Stimulated activated CD4-positive, alpha-beta T cell treated with anti-CD3 and anti-CD28 coated beads, Interleukin-4, amount 100 ng/mL, for 1 hour (primary cell): ENCODE results near the gene PSMD12.
A peak's percentile ranks its signal among the peaks of the same experiment; 100 is the strongest.
"Not testable (repeated sequence)": the region's sequence is repeated elsewhere in the genome, so short reads cannot be mapped to it uniquely, and the experiment has no call there.

ENCODE experiments used
- DNase-seq: peaks from one replicate; pipeline ENCODE4 v3.0.0-alpha.2; 2020

The PSMD12 gene

DNA sequence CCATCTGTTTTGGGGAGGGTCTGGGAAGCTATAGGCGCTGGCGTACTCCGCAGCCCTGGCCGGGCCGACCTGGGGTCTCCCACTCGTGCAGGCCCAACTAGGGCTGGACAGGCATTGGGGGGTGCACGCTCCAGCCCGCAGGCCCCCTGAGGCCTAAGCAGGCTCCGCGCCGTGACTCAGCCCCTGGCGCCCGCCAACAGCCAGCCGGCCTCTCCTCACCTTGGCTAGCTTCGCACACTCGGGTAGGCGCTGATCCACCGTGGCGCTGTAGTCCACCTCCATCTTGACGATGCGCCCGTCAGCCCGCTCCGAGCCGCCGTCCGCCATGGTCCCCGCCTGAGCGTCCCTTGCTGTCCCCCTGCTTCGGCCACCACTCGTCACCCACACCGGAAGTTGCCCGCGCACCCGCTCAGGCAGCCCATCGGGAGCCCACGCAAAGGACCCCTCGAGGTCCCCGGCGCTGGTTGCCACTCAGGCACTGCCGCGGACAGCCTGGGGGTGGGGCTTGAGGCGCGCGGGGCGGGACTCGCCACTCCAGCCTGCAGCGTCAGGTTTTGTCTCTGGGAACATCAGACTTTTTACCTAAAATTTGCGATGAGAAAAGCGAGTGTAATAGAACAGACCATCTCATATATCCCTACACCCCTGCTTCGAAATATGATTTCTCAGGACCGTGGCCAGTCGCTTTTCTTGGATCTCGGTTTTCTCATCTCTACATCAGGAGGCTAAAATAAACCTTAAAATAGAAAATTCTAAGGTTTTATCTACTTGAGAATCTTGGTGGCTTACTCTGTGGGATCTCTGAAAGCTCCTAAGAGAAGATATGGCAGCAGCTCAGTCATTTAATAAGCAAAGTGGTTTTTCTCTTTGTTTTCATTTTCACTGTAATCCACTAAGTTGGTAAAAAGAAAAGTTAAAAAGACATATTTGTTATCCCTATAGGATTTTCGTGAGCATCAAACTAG is at the start of gene PSMD12:
PSMD12 (minus strand) TSS at position 385 of the 965 bp plus-strand sequence; CDS start at position 327, 58 bp downstream.
- peak; percentile 95 for DNase-seq

DNA sequence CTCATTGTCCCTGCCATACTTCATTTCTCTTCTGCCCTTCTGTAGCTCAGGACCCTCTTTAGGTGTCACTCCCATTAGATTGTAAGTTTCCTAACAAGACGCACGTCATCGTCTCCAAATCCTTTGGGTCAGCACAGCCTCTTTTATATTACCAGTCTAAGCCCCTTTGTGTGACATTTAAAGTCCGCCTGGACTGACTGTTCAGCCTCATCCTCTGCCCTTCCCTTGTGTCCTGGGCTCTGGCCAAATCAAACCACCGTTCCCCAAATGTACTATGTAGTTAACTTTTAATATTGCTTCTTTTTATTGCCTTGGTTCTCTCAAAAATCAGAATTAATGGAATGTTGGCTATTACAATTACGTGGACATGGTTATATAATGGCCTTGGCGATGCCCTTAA is 48.9 kb upstream of the PSMD12 start:
- DNase-seq = no peak

- no peak for DNase-seq
Measured at GRCh38 chr17:67414559-67414958, 48.2 kb upstream of the PSMD12 start.

DNA sequence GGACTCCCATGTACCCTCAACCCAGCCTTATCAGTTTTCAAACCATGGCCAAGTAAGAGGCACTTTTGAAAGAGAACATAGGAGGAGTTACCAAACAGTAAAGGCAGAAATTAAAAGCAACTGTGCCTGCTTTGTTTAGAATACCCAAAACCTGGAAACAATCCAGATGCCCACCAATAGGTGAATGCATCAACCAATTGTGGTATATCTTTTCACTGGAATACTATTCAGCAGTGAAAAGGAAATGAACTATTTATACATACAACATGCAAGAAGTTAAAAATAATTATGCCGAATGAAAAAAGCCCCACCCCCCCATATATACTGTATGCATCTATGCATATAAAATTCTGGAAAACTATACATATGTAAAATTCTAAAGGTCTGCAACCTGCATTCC is 47.8 kb upstream of the PSMD12 start:
- DNase-seq = no peak

DNA sequence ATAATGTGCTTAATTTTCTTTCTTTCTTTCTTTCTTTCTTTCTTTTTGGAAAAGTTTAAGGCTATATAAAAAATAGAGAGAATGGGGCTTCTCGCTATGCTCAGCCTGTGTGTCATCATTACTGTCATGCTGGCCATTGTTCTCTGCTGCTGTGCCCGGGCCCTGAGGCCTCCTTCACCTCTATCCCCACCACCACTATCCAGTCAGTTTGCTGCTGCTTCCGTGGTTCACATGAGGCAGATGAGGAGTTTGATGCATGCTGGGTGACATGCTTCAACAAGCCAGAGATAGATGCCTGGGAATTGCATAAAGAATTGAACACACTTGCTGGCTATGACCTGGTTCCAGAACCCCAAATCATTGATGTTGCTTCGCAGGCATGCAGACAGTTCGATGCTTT is 47.0 kb upstream of the PSMD12 start:
- DNase-seq = no peak

- no peak for DNase-seq
Measured at GRCh38 chr17:67412941-67413340, 46.6 kb upstream of the PSMD12 start.

DNA sequence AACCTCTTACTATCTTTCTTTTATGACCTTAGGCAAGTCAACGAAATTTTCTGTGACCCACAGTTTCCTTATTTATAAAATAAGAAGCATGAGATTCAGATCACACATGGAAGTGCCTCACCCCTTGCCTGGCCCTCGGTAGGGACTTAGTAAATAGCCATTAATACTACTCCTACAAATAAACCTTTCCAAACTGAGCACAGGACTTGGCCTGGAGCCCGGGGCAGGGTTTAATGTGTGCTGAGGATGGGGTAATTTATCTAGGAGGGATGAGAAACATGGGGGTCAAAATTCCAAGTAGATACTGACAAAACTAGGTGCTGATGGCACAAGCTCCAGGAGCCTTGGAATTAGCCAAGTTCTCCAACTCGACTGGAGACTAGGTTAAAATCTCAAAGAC is 45.7 kb upstream of the PSMD12 start:
- DNase-seq = no peak

DNA sequence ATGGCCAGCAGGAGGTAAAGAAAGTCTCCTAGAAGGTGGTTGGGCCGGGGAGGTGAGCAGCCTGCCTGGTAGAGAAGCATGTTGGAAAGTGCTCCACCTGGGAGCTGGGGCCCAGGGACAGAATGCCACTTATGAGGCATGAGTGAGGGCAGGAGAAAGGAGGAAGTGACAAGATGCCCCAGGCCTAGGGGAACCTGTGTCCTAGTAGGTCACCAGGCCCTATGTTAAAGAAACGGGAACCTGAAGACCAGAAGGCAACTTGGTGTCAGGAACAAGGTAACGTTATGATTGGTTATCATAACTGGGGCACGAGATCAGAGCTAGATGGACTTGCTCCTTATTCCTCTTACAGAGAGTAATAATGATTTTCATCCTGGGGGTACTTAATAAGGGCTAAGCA is 45.0 kb upstream of the PSMD12 start:
- no peak for DNase-seq

- DNase-seq = not testable (repeated sequence)
Measured at GRCh38 chr17:67408455-67408830, 42.1 kb upstream of the PSMD12 start.

GRCh38 chr17:67403483-67403882 is 37.1 kb upstream of the PSMD12 start:
- no peak for DNase-seq

- no peak for DNase-seq
Measured at GRCh38 chr17:67403065-67403464, 36.7 kb upstream of the PSMD12 start.

GRCh38 chr17:67401598-67402504 is 35.5 kb upstream of the PSMD12 start:
- DNase-seq = no peak

GRCh38 chr17:67401106-67401505 is 34.7 kb upstream of the PSMD12 start:
- DNase-seq = no peak

DNA sequence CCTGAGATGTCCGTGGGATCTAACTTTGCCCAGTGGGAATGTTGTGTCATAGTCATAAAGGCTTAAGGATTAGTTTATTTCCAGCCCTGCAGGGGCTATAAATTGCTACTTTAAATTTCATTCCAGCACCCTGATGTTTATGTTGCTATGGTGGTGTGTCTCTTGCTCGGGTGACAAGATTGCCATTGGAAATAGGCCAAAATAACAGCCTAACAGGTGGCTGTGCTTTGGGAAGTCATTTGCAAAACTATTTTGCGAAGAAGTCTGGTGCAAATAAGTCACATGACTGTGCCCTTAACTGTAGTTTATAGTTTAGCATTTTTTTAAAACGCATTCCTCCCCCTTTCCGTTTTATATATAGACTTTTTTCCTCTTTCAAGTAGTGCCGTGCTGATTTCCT is 33.8 kb upstream of the PSMD12 start:
- no peak for DNase-seq

GRCh38 chr17:67399676-67400075 is 33.3 kb upstream of the PSMD12 start:
- no peak for DNase-seq

- no peak for DNase-seq
Measured at GRCh38 chr17:67393809-67394397, 27.5 kb upstream of the PSMD12 start.

- DNase-seq = no peak
Measured at GRCh38 chr17:67392111-67392510, 25.7 kb upstream of the PSMD12 start.

- peak; percentile 35 for DNase-seq
Measured at GRCh38 chr17:67390646-67391361, 24.4 kb upstream of the PSMD12 start.

GRCh38 chr17:67390006-67390645 is 23.7 kb upstream of the PSMD12 start:
- DNase-seq = no peak

DNA sequence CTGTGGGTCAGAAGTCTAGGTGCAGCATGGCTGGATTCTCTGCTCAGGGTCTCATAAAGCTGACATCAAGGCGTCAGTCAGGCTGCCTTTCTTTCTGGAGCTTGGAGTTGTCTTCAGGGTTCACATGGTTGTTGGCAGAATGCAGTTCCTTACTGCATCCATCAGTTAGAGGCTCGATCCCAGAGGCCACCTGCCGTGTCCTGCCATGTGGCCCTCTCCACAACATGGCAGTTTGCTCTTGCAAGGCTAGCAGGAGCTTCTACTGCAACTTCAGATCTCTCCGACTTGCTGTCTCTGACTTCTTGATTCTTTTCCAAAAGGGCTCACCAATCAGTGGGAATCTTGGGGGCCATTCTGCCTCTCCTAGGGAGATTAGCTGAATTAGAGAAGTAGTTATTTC is 22.6 kb upstream of the PSMD12 start:
- no peak for DNase-seq

GRCh38 chr17:67388536-67388935 is 22.2 kb upstream of the PSMD12 start:
- not testable (repeated sequence) for DNase-seq

DNA sequence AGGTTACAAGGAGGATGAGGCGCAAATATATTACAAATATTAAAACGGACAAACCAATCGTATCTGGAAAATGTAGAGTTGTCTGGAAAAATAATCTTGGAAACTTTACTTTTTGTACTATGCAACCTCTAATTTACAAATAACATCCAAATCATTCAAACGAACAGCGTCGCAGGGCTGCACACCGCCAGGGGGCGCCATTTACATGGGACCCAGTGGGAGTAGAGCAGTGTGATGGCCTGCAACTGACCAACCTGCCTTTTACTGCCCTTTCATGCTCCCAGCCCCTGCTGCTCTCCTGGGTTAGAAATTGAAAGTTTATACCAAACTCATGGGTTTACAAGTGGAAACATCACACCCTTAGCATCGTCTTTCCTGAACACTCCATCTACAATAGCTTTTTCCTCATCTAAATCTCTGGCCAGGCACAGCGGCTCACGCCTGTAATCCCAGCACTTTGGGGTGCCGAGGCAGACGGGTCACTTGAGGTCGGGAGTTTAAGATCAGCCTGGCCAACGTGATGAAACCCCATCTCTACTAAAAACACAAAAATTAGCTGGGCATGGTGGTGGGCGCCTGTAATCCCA is 20.7 kb upstream of the PSMD12 start:
- DNase-seq = peak; percentile 77
